CMK (cell line): Measurements from ENCODE around the gene THSD7B.

Source experiments
- DNase-seq: peaks from one replicate; pipeline ENCODE4 v3.0.0-alpha.2; 2010; ENCODE audit warnings: low read depth

THSD7B gene

GRCh38 chr2:137380610-137381009 lies 615.3 kb downstream of the THSD7B start:
- DNase-seq: no peak

GRCh38 chr2:137381731-137382130 lies 616.4 kb downstream of the THSD7B start:
- no peak for DNase-seq

GRCh38 chr2:137383391-137383790 lies 618.0 kb downstream of the THSD7B start:
- DNase-seq: no peak

GRCh38 chr2:137387044-137387443 lies 621.7 kb downstream of the THSD7B start:
- DNase-seq: no peak

GRCh38 chr2:137405496-137405895 lies 640.2 kb downstream of the THSD7B start:
- no peak for DNase-seq

- DNase-seq: no peak
Observed at GRCh38 chr2:137411585-137411984, 646.2 kb downstream of the THSD7B start.

- DNase-seq: no peak
Observed at GRCh38 chr2:137420744-137421143, 655.4 kb downstream of the THSD7B start.

- DNase-seq: no peak
Observed at GRCh38 chr2:137435162-137435561, 669.8 kb downstream of the THSD7B start.

GRCh38 chr2:137437386-137437785 lies 672.0 kb downstream of the THSD7B start:
- DNase-seq: no peak

- no peak for DNase-seq
Observed at GRCh38 chr2:137444970-137445369, 679.6 kb downstream of the THSD7B start.

GRCh38 chr2:137449454-137449853 lies 684.1 kb downstream of the THSD7B start:
- DNase-seq: no peak

GRCh38 chr2:137454886-137455285 lies 689.5 kb downstream of the THSD7B start:
- DNase-seq: no peak

GRCh38 chr2:137467246-137467862 lies 702.0 kb downstream of the THSD7B start:
- DNase-seq: peak; percentile 1

- no peak for DNase-seq
Observed at GRCh38 chr2:137493261-137493660, 727.9 kb downstream of the THSD7B start.

GRCh38 chr2:137500599-137500998 lies 735.3 kb downstream of the THSD7B start:
- no peak for DNase-seq

- DNase-seq: no peak
Observed at GRCh38 chr2:137507237-137507636, 741.9 kb downstream of the THSD7B start.

- DNase-seq: no peak
Observed at GRCh38 chr2:137508739-137509384, 743.5 kb downstream of the THSD7B start.

GRCh38 chr2:137511526-137511925 lies 746.2 kb downstream of the THSD7B start:
- no peak for DNase-seq

- DNase-seq: no peak
Observed at GRCh38 chr2:137521653-137522619, 756.6 kb downstream of the THSD7B start.

GRCh38 chr2:137522620-137523011 lies 757.3 kb downstream of the THSD7B start:
- DNase-seq: no peak

GRCh38 chr2:137523931-137524330 lies 758.6 kb downstream of the THSD7B start:
- no peak for DNase-seq

GRCh38 chr2:137525132-137525531 lies 759.8 kb downstream of the THSD7B start:
- DNase-seq: no peak

- no peak for DNase-seq
Observed at GRCh38 chr2:137525641-137526190, 760.4 kb downstream of the THSD7B start.
